Loucy (cell line): Measurements from ENCODE around the gene ALB.

Experiments used
- H2AFZ ChIP-seq: fragments of 200-600 bp; sonication (generic); 2 replicates; pipeline ENCODE4 v1.6.0; 2016; ENCODE audit warnings: antibody characterized with exemption, mild to moderate bottlenecking, low read length, moderate library complexity
- H3F3A ChIP-seq: fragments of 200-600 bp; 2 replicates; pipeline ENCODE4 v1.6.0; 2016; ENCODE audit warnings: antibody characterized with exemption, low read depth, mild to moderate bottlenecking
- H3K27me3 ChIP-seq: fragments of 200-600 bp; sonication (generic); 2 replicates; pipeline ENCODE4 v1.6.1; 2014; ENCODE audit warnings: low read length, mild to moderate bottlenecking; ENCODE audit not compliant: insufficient read depth, poor library complexity, severe bottlenecking
- H3K36me3 ChIP-seq: fragments of 200-600 bp; sonication (generic); 2 replicates; pipeline ENCODE4 v1.6.1; 2016; ENCODE audit warnings: low read length; ENCODE audit not compliant: insufficient read depth
- H3K4me1 ChIP-seq: fragments of 200-600 bp; sonication (generic); 2 replicates; pipeline ENCODE4 v1.5.1; 2014; ENCODE audit warnings: low read length, mild to moderate bottlenecking; ENCODE audit not compliant: insufficient read depth, poor library complexity, severe bottlenecking
- H3K4me2 ChIP-seq: fragments of 200-600 bp; sonication (generic); 2 replicates; pipeline ENCODE4 v1.6.0; 2014; ENCODE audit warnings: antibody characterized with exemption, low read length, low read depth, mild to moderate bottlenecking; ENCODE audit not compliant: poor library complexity, severe bottlenecking
- H3K4me3 ChIP-seq: fragments of 200-600 bp; sonication (generic); 2 replicates; pipeline ENCODE4 v1.5.1; 2014; ENCODE audit warnings: low read length, mild to moderate bottlenecking, mixed read lengths; ENCODE audit not compliant: poor library complexity, severe bottlenecking
- H3K79me2 ChIP-seq: fragments of 200-600 bp; sonication (generic); 2 replicates; pipeline ENCODE4 v1.6.1; 2014; ENCODE audit warnings: low read length; ENCODE audit not compliant: insufficient read depth
- H3K9ac ChIP-seq: fragments of 200-600 bp; sonication (generic); 2 replicates; pipeline ENCODE4 v1.6.0; 2014; ENCODE audit warnings: mild to moderate bottlenecking, low read depth, low read length, moderate library complexity; ENCODE audit not compliant: poor library complexity, severe bottlenecking
- H3K9me2 ChIP-seq: fragments of 200-600 bp; sonication (generic); replicated peaks from 2 replicates; pipeline ENCODE4 v1.6.1; 2016; ENCODE audit warnings: low read depth, low read length, mixed read lengths
- H3K9me3 ChIP-seq: fragments of 200-600 bp; sonication (generic); 2 replicates; pipeline ENCODE4 v1.6.1; 2014; ENCODE audit warnings: mild to moderate bottlenecking, antibody characterized with exemption, low read length, low read depth; ENCODE audit not compliant: insufficient read depth
- H4K20me1 ChIP-seq: fragments of 200-600 bp; sonication (generic); 2 replicates; pipeline ENCODE4 v1.6.0; 2014; ENCODE audit warnings: antibody characterized with exemption, low read length, mild to moderate bottlenecking; ENCODE audit not compliant: insufficient read depth, poor library complexity, severe bottlenecking
- EZH2phosphoT487 ChIP-seq: fragments of 200-600 bp; IDR thresholded peaks from 2 replicates; pipeline ENCODE4 v1.6.1; 2018; ENCODE audit warnings: antibody characterized with exemption, mild to moderate bottlenecking, moderate library complexity, borderline replicate concordance
- TF ChIP-seq, protein P1 (sequence below): fragments of 200-600 bp; sonication (generic); conservative IDR thresholded peaks from 2 replicates; pipeline ENCODE4 v1.5.1; 2014; ENCODE audit warnings: mild to moderate bottlenecking, antibody characterized with exemption, low read length

The ALB gene

DNA sequence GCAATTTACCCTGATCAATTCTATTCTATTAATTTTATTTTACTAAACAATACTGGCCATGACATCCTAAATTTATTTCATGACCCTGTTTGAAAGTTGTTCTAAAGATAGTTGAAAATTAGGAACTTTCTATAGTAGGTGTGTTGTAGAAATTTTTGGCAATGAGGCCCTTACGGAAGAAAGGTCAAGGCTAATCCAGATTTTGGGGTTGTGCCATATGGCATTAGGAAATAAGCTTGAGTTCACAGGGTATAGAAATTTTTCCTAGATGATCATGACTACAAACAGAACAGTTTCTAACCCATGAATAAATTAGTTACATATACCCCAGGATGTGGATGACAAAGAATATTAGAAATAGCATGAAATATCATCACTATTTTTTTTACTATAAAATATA lies 7.8 kb upstream of the ALB start:
- TF ChIP-seq EZH2phosphoT487 = no peak
- TF ChIP-seq, protein P1, sequence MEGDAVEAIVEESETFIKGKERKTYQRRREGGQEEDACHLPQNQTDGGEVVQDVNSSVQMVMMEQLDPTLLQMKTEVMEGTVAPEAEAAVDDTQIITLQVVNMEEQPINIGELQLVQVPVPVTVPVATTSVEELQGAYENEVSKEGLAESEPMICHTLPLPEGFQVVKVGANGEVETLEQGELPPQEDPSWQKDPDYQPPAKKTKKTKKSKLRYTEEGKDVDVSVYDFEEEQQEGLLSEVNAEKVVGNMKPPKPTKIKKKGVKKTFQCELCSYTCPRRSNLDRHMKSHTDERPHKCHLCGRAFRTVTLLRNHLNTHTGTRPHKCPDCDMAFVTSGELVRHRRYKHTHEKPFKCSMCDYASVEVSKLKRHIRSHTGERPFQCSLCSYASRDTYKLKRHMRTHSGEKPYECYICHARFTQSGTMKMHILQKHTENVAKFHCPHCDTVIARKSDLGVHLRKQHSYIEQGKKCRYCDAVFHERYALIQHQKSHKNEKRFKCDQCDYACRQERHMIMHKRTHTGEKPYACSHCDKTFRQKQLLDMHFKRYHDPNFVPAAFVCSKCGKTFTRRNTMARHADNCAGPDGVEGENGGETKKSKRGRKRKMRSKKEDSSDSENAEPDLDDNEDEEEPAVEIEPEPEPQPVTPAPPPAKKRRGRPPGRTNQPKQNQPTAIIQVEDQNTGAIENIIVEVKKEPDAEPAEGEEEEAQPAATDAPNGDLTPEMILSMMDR = no peak
- no peaks in the 10 kb centered on the region for H3K4me1 ChIP-seq
- no peak overlapping the region for H3K4me2 ChIP-seq
- no peaks in the 10 kb centered on the region for H3K79me2 ChIP-seq
- H3K4me3 ChIP-seq = no peak overlapping the region
- H3K36me3 ChIP-seq = no peaks in the 10 kb centered on the region
- H2AFZ ChIP-seq = no peak overlapping the region
- no peak overlapping the region for H3K9ac ChIP-seq
- no peaks in the 10 kb centered on the region for H4K20me1 ChIP-seq
- H3K9me3 ChIP-seq = no peaks in the 10 kb centered on the region
- H3K27me3 ChIP-seq = no peaks in the 10 kb centered on the region
- no peaks in the 10 kb centered on the region for H3K9me2 ChIP-seq
- no peaks in the 10 kb centered on the region for H3F3A ChIP-seq

DNA sequence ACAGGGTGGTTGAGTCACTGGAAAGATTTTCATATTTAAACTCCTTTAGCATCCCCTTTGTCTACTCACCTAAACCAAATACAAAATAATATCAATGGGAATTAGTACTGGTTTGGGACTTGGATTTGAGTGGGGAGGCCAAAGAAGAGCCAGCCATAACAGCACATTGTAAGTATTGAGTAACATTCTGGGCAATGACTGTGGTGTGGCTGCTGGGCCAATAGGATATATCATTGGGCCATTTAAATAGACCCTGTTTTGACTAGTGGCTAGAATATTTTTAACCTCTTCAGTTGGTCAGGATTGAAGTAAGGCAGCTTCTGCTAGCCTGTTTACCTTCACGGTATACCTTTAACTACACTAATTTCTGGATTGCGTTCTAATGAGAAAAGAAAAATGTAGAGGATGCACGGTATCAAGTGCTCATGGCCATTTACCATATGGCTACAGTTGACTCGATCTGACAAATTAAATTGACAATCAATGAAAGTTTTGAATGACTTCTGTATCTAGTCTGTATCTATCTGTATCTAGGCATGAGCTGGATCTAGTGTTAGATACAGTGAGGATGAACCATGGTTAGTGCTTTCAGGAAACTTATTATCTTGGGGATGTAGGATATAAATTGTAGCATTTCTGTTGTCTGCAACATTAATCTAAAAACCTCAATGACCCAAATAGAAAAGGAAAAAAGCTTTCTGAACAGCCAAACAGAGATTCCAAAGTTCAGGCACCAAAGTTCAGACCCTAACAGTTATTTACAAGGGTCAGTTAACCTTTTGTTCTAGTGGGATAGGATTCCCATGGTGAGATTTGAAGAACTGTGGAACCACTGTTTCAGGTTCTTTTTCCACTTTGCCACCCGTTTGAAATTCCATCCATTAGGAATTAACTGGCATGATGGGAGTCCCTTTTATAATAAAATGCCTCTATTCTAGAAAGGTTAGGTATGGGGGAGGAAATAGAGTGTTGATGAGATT lies 6.8 kb upstream of the ALB start:
- Histone ChIP-seq H3K4me1 (no peaks in the 10 kb centered on the region), H3K9me2 (no peaks in the 10 kb centered on the region), H3K79me2 (no peaks in the 10 kb centered on the region), H3K4me3 (no peak overlapping the region), H3F3A (no peaks in the 10 kb centered on the region), H3K9ac (no peak overlapping the region), H4K20me1 (no peaks in the 10 kb centered on the region), H3K36me3 (no peaks in the 10 kb centered on the region), H3K27me3 (no peaks in the 10 kb centered on the region), H3K4me2 (no peak overlapping the region), H3K9me3 (no peaks in the 10 kb centered on the region), H2AFZ (no peak overlapping the region)
- TF ChIP-seq, protein P1 = no peak
- no peak for TF ChIP-seq EZH2phosphoT487

DNA sequence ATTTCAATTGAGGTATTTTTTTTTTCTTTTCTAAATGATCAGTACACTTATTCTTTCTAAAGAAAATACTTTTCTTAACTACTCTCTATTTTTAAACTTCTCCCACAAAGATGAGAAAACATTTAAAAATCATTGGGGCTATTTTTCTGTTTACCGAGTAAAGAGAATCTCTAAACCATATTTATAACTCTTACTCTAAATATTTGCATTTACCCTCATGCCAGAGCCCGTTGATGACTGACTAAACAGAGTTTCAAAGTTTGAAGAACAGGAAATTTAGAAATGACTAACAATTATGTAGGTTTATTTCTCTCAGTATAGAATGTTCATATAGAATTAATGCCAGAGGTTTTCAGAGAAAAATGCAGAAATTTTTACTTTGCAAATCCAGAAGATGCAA lies 2.7 kb upstream of the ALB start:
- H4K20me1 ChIP-seq = no peaks in the 10 kb centered on the region
- no peak overlapping the region for H3K4me3 ChIP-seq
- no peaks in the 10 kb centered on the region for H3K4me1 ChIP-seq
- H2AFZ ChIP-seq = no peak overlapping the region
- H3K36me3 ChIP-seq = no peaks in the 10 kb centered on the region
- no peak for TF ChIP-seq EZH2phosphoT487
- TF ChIP-seq, protein P1 = no peak
- no peaks in the 10 kb centered on the region for H3K27me3 ChIP-seq
- no peaks in the 10 kb centered on the region for H3F3A ChIP-seq
- H3K9ac ChIP-seq = no peak overlapping the region
- H3K4me2 ChIP-seq = no peak overlapping the region
- no peaks in the 10 kb centered on the region for H3K79me2 ChIP-seq
- no peaks in the 10 kb centered on the region for H3K9me3 ChIP-seq
- no peaks in the 10 kb centered on the region for H3K9me2 ChIP-seq
